SK-N-SH (cell line): ENCODE measurements around the gene SH3BP4.

Source experiments
- CTCF ChIP-seq: fragments of 200-600 bp; sonication (generic); IDR thresholded peaks from 2 replicates; pipeline ENCODE4 v1.6.1; 2017; ENCODE audit warnings: antibody characterized with exemption, mild to moderate bottlenecking, moderate library complexity
- EP300 ChIP-seq, 2 experiments: IDR thresholded peaks; 2 replicates each; pipeline versions ENCODE4 v1.4.0 to v1.6.1; 2012; ENCODE audit warnings: borderline replicate concordance in 1 of 2, low read depth in 1 of 2, low read length in 1 of 2
- JUND ChIP-seq: IDR thresholded peaks from 2 replicates; pipeline ENCODE4 v1.4.0; 2012
- NRF1 ChIP-seq: IDR thresholded peaks from 2 replicates; pipeline ENCODE4 v1.6.1; 2012; ENCODE audit warnings: low read depth, mild to moderate bottlenecking, low read length
- POLR2AphosphoS5 ChIP-seq: IDR thresholded peaks from 2 replicates; pipeline ENCODE4 v1.6.1; 2012; ENCODE audit warnings: low read depth, low read length
- RAD21 ChIP-seq: IDR thresholded peaks from 2 replicates; pipeline ENCODE4 v1.6.1; 2012; ENCODE audit warnings: mild to moderate bottlenecking, low read length
- RXRA ChIP-seq: IDR thresholded peaks from 2 replicates; pipeline ENCODE4 v1.4.0; 2012; ENCODE audit warnings: low read depth, mild to moderate bottlenecking, borderline replicate concordance
- SIN3A ChIP-seq: IDR thresholded peaks from 2 replicates; pipeline ENCODE4 v1.6.1; 2012; ENCODE audit warnings: low read depth, mild to moderate bottlenecking, low read length, moderate library complexity, borderline replicate concordance
- ZBTB33 ChIP-seq: IDR thresholded peaks from 2 replicates; pipeline ENCODE4 v1.4.0; 2012; ENCODE audit warnings: low read depth, borderline replicate concordance
- TF ChIP-seq, protein P1 (sequence below): IDR thresholded peaks from 2 replicates; pipeline ENCODE4 v1.4.0; 2012; ENCODE audit warnings: low read depth
- TF ChIP-seq, protein P2 (sequence below): IDR thresholded peaks from 2 replicates; pipeline ENCODE4; 2012
- TF ChIP-seq, protein P3 (sequence below): IDR thresholded peaks from 2 replicates; pipeline ENCODE4 v1.4.0; 2012; ENCODE audit warnings: low read depth, borderline replicate concordance

GRCh38 chr2:234953116-234954031 lies 1.6 kb downstream of the SH3BP4 start:
- TF ChIP-seq POLR2AphosphoS5 (no peak), ZBTB33 (no peak), NRF1 (no peak), CTCF (no peak), RAD21 (no peak), RXRA (no peak), SIN3A (no peak), JUND (no peak), EP300 (IDR thresholded peaks at IDR 0.05; ENCODE audit: borderline replicate concordance in 1 of 2, low read depth in 1 of 2, low read length in 1 of 2) (no peak)
- TF ChIP-seq, protein P1, sequence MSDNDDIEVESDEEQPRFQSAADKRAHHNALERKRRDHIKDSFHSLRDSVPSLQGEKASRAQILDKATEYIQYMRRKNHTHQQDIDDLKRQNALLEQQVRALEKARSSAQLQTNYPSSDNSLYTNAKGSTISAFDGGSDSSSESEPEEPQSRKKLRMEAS: no peak
- TF ChIP-seq, protein P2, sequence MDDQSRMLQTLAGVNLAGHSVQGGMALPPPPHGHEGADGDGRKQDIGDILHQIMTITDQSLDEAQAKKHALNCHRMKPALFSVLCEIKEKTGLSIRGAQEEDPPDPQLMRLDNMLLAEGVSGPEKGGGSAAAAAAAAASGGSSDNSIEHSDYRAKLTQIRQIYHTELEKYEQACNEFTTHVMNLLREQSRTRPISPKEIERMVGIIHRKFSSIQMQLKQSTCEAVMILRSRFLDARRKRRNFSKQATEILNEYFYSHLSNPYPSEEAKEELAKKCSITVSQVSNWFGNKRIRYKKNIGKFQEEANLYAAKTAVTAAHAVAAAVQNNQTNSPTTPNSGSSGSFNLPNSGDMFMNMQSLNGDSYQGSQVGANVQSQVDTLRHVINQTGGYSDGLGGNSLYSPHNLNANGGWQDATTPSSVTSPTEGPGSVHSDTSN: no peak
- TF ChIP-seq, protein P3, sequence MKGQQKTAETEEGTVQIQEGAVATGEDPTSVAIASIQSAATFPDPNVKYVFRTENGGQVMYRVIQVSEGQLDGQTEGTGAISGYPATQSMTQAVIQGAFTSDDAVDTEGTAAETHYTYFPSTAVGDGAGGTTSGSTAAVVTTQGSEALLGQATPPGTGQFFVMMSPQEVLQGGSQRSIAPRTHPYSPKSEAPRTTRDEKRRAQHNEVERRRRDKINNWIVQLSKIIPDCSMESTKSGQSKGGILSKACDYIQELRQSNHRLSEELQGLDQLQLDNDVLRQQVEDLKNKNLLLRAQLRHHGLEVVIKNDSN: no peak
